Fibroblast of lung (primary cell): ENCODE data around the gene WNK1.

Source experiments
- EZH2 ChIP-seq: IDR thresholded peaks from 2 replicates; pipeline ENCODE4 v1.5.1; 2012; ENCODE audit warnings: low read length, control low read depth, mild to moderate bottlenecking; ENCODE audit errors: missing control alignments
- TF ChIP-seq, protein P1 (sequence below), 2 donors: IDR thresholded peaks in 1 of 2; conservative IDR thresholded peaks in 1 of 2; 1 replicate in 1 of 2; 2 replicates in 1 of 2; pipeline ENCODE4 v1.5.1; 2011 to 2012; ENCODE audit warnings: low read length in 2 of 2, control low read depth in 1 of 2, inconsistent platforms in 1 of 2, low read depth in 1 of 2, mild to moderate bottlenecking in 1 of 2

DNA sequence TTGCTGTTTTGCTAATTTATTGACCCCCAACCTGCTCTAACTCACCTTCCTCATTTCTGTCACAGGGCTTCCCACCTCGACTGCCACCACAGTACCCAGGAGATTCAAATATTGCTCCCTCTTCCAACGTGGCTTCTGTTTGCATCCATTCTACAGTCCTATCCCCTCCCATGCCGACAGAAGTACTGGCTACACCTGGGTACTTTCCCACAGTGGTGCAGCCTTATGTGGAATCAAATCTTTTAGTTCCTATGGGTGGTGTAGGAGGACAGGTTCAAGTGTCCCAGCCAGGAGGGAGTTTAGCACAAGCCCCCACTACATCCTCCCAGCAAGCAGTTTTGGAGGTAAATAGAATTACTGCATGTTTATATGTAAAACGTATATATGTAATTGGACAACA lies 128.3 kb downstream of the WNK1 start:
- TF ChIP-seq, protein P1, sequence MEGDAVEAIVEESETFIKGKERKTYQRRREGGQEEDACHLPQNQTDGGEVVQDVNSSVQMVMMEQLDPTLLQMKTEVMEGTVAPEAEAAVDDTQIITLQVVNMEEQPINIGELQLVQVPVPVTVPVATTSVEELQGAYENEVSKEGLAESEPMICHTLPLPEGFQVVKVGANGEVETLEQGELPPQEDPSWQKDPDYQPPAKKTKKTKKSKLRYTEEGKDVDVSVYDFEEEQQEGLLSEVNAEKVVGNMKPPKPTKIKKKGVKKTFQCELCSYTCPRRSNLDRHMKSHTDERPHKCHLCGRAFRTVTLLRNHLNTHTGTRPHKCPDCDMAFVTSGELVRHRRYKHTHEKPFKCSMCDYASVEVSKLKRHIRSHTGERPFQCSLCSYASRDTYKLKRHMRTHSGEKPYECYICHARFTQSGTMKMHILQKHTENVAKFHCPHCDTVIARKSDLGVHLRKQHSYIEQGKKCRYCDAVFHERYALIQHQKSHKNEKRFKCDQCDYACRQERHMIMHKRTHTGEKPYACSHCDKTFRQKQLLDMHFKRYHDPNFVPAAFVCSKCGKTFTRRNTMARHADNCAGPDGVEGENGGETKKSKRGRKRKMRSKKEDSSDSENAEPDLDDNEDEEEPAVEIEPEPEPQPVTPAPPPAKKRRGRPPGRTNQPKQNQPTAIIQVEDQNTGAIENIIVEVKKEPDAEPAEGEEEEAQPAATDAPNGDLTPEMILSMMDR (conservative IDR thresholded peaks at IDR 0.05 in 1 of 2, IDR thresholded peaks at IDR 0.05 in 1 of 2; ENCODE audit: low read depth in 1 of 2, low read length in 2 of 2): no peak
- TF ChIP-seq EZH2: no peak
